Nephron (organoid): ENCODE data around the gene TRAPPC10.

Experiments used
- H3K27ac Mint-ChIP-seq, 3 experiments: 2 replicates each; pipeline ENCODE4 v1.8.0; 2020; ENCODE audit warnings: mixed read lengths in 3 of 3, mild to moderate bottlenecking in 2 of 3, moderate library complexity in 1 of 3
- H3K27me3 Mint-ChIP-seq: 2 replicates; pipeline ENCODE4 v1.8.0; 2021; ENCODE audit warnings: low read depth, mild to moderate bottlenecking, moderate library complexity, mixed read lengths
- H3K36me3 Mint-ChIP-seq: 2 replicates; pipeline ENCODE4 v1.8.0; 2020; ENCODE audit warnings: low read depth, mixed read lengths
- H3K4me1 Mint-ChIP-seq: 2 replicates; pipeline ENCODE4 v1.8.0; 2020; ENCODE audit warnings: mixed read lengths
- H3K4me3 Mint-ChIP-seq, 3 experiments: 2 replicates each; pipeline ENCODE4 v1.8.0; 2020; ENCODE audit warnings: mild to moderate bottlenecking in 3 of 3, mixed read lengths in 3 of 3, moderate library complexity in 2 of 3
- H3K9me3 Mint-ChIP-seq: 2 replicates; pipeline ENCODE4 v1.8.0; 2020; ENCODE audit warnings: mixed read lengths
- TF ChIP-seq, protein P1 (sequence below), 3 experiments: fragments of 200-600 bp; sonication (generic); IDR thresholded peaks; one replicate each; pipeline ENCODE4 v1.5.0; 2021; ENCODE audit warnings: antibody characterized with exemption in 3 of 3; ENCODE audit not compliant: unreplicated experiment in 3 of 3

Gene TRAPPC10

DNA sequence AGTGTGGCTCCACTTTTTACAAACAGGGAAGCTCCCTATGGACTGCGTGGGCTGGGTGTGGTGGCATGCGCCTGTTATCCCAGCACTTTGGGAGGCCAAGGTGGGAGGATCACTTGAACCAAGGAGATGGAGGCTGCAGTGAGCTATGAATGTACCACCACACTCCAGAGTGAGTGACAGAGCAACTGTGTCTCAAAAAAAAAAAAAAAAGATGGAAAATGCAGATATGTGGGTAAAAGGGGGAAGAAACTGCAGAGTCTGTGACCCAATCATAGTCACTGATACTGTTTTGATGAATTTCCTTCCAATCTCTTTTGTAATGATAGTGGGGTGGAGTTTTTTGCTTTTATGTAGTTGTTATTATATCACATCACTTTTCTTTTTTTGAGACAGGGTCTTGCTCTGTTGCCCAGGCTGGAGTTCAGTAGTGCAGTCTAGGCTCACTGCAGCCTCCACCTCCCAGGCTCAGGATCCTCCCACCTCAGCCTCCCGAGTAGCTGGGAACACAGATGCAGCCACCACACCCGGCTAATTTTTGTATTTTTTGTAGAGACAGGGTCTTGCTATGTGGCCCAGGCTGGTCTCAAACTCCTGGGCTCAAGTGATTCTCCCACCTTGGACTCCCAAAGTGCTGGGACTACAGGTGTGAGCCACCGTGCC, 8.7 kb upstream of the TRAPPC10 start:
- H3K4me3 Mint-ChIP-seq, result no peak overlapping the region
- H3K36me3 Mint-ChIP-seq, result no peaks in the 10 kb centered on the region
- no peaks in the 10 kb centered on the region for H3K9me3 Mint-ChIP-seq
- TF ChIP-seq, protein P1, sequence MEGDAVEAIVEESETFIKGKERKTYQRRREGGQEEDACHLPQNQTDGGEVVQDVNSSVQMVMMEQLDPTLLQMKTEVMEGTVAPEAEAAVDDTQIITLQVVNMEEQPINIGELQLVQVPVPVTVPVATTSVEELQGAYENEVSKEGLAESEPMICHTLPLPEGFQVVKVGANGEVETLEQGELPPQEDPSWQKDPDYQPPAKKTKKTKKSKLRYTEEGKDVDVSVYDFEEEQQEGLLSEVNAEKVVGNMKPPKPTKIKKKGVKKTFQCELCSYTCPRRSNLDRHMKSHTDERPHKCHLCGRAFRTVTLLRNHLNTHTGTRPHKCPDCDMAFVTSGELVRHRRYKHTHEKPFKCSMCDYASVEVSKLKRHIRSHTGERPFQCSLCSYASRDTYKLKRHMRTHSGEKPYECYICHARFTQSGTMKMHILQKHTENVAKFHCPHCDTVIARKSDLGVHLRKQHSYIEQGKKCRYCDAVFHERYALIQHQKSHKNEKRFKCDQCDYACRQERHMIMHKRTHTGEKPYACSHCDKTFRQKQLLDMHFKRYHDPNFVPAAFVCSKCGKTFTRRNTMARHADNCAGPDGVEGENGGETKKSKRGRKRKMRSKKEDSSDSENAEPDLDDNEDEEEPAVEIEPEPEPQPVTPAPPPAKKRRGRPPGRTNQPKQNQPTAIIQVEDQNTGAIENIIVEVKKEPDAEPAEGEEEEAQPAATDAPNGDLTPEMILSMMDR (IDR thresholded peaks at IDR 0.05; ENCODE audit: unreplicated experiment in 3 of 3), result no peak
- peaks cover 11% of the 10 kb centered on the region for H3K4me1 Mint-ChIP-seq
- peaks cover 11% of the 10 kb centered on the region for H3K27me3 Mint-ChIP-seq
- no peak overlapping the region for H3K27ac Mint-ChIP-seq

DNA sequence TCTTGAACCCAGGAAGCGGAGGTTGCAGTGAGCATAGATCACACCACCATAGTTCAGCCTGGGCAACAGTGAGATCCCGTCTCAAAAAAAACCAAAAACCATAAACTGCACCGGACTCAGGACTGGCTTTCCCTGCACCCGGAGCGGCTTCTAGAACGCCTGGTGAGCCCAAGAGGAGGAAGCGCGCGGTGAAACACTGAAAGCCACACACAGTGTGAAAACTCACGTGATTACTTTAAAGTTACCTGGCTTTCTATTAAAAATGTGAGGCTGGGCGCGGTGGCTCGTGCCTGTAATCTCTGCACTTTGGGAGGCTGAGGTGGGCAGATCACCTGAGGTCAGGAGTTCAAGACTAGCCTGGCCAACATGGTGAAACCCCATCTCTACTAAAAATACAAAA, 7.0 kb upstream of the TRAPPC10 start:
- TF ChIP-seq, protein P1 (IDR thresholded peaks at IDR 0.05; ENCODE audit: unreplicated experiment in 3 of 3), result no peak
- H3K9me3 Mint-ChIP-seq, result no peaks in the 10 kb centered on the region
- no peak overlapping the region for H3K4me3 Mint-ChIP-seq
- H3K4me1 Mint-ChIP-seq, result peaks cover 13% of the 10 kb centered on the region
- peaks cover 11% of the 10 kb centered on the region for H3K27me3 Mint-ChIP-seq
- no peak overlapping the region for H3K27ac Mint-ChIP-seq
- H3K36me3 Mint-ChIP-seq, result no peaks in the 10 kb centered on the region

DNA sequence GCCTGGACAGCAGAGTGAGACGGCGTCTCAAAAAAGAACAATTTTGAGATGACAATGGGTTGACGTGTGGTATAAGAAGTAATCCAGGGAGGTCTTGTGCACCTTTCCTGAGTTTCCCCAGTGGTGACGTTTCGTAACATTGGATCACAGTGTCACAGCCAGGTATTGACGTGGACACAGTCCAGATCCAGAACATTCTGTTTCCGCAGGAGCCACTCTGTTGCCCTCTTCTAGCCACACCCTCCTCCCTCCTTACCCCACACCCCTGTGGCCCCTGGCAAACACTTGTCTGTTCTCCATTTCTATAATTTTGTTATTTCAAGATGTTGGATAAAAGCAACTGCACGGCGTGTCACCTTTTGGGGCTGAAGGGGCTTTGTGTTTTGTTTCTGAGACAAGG, 6.5 kb upstream of the TRAPPC10 start:
- Mint-ChIP-seq H3K27ac (no peak overlapping the region), H3K4me3 (no peak overlapping the region), H3K4me1 (peaks cover 18% of the 10 kb centered on the region), H3K36me3 (no peaks in the 10 kb centered on the region), H3K27me3 (peaks cover 8% of the 10 kb centered on the region), H3K9me3 (no peaks in the 10 kb centered on the region)
- TF ChIP-seq, protein P1 (IDR thresholded peaks at IDR 0.05; ENCODE audit: unreplicated experiment in 3 of 3), result no peak

DNA sequence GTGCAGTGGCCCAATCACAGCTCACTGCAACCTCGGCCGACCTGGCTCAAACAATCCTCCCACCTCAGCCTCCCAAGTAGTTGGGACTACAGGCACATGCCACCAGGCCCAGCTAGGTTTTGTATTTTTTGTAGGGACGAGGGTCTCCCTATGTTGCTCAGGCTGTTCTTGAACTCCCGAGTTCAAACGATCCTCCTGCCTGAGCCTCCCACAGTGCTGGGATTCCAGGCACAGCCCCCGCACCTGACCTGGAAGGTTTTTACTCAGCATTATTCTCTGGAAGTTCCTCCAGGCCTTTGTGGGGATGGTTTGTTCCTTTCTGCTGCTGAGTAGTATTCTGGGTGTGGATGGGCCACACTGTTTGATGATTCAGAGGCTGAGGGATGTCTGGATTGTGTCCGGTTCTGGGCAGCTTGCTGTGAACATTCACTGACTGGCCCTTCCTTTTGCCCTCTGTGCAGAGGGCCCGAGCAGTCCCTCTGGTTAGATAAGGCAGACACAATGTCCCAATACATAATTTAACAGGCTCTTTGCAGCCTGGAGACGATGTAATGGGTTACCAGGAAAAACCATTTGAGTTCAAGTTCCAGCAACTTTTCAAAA, 6.0 kb upstream of the TRAPPC10 start:
- Mint-ChIP-seq H3K27ac (peak overlapping the region; percentile 90 to 93 (median 91)), H3K4me3 (no peak overlapping the region), H3K9me3 (no peaks in the 10 kb centered on the region), H3K27me3 (peaks cover 5% of the 10 kb centered on the region), H3K4me1 (peaks cover 22% of the 10 kb centered on the region), H3K36me3 (no peaks in the 10 kb centered on the region)
- TF ChIP-seq, protein P1 (IDR thresholded peaks at IDR 0.05; ENCODE audit: unreplicated experiment in 3 of 3), result no peak

DNA sequence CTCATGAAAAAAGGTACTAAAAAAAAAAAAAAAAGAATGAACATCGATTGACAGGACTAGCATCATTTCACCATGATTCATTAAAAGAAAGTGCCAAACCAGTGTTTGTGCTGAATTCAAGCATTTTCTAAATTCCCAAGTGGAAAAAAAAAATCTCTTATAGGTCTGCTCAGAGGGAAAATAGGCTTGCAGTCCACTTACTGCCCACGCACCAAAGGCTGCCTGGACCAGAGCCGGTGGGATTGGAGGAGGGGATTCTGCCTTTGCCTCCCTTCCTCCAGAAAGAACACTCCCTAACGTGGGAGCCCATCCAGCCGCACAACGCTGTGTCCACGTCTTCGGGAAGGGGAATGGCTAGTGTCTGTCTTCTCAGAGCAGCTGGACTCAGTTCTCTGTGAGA, 5.5 kb upstream of the TRAPPC10 start:
- Mint-ChIP-seq H3K36me3 (no peaks in the 10 kb centered on the region), H3K9me3 (no peaks in the 10 kb centered on the region), H3K27me3 (peaks cover 5% of the 10 kb centered on the region), H3K4me1 (peaks cover 26% of the 10 kb centered on the region), H3K4me3 (no peak overlapping the region), H3K27ac (peak overlapping the region; percentile 90 to 93 (median 91))
- TF ChIP-seq, protein P1 (IDR thresholded peaks at IDR 0.05; ENCODE audit: unreplicated experiment in 3 of 3), result no peak

DNA sequence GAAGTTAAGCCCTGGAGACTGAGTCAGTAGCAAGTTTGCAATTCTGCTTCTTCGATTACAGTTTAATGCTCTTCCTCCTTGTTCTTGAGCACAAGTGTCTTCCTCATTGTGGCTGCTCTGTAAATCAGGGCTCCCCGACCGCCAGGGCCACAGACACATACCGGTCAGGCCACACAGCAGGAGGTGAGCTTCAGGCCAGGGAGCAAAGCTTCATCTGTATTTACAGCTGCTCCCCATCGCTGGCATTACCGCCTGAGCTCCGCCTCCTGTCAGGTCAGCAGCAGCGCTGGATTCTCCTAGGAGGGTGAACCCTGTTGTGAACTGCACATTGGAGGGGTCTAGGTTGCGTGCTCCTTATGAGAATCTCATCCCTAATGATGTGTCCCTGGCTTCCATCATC, 1.7 kb upstream of the TRAPPC10 start:
- TF ChIP-seq, protein P1 (IDR thresholded peaks at IDR 0.05; ENCODE audit: unreplicated experiment in 3 of 3), result no peak
- Mint-ChIP-seq H3K27me3 (peaks cover under 1% of the 10 kb centered on the region), H3K4me3 (peak overlapping the region; percentile 51 to 95 (median 93)), H3K36me3 (no peaks in the 10 kb centered on the region), H3K9me3 (no peaks in the 10 kb centered on the region), H3K4me1 (peaks cover 46% of the 10 kb centered on the region), H3K27ac (peak overlapping the region; percentile 32 to 98 (median 96))
